ENCODE measurements around the gene XIRP1. TPM values are rescaled to one million over a fixed set of nuclear protein-coding genes. Genes with fewer than 3 reads are reported as not detected.

XIRP1 gene
- total RNA-seq, 1 donor from 2014 or later: 0.10 TPM

- Mint-ChIP-seq H3K4me3 (ENCODE audit: unreplicated experiment) (peak overlapping the region; percentile 64), H3K4me1 (ENCODE audit: low read depth) (peaks cover 28% of the 10 kb centered on the region), H3K27ac (ENCODE audit: unreplicated experiment) (peak overlapping the region; percentile 78), H3K9me3 (ENCODE audit: low read depth) (no peaks in the 10 kb centered on the region), H3K27me3 (ENCODE audit: low read depth) (no peaks in the 10 kb centered on the region), H3K36me3 (ENCODE audit: low read depth) (no peaks in the 10 kb centered on the region)
- TF ChIP-seq CTCF (IDR thresholded peaks at IDR 0.05): no peak
- no peak for DNase-seq (ENCODE audit: low spot score)
Observed at GRCh38 chr3:39178553-39178952, 13.8 kb downstream of the XIRP1 start.

GRCh38 chr3:39177708-39178332, 14.6 kb downstream of the XIRP1 start:
- Mint-ChIP-seq H3K4me3 (ENCODE audit: unreplicated experiment) (peak overlapping the region; percentile 64), H3K36me3 (ENCODE audit: low read depth) (no peaks in the 10 kb centered on the region), H3K9me3 (ENCODE audit: low read depth) (no peaks in the 10 kb centered on the region), H3K27ac (ENCODE audit: unreplicated experiment) (peak overlapping the region; percentile 96), H3K27me3 (ENCODE audit: low read depth) (no peaks in the 10 kb centered on the region), H3K4me1 (ENCODE audit: low read depth) (peaks cover 28% of the 10 kb centered on the region)
- TF ChIP-seq CTCF (IDR thresholded peaks at IDR 0.05): no peak
- no peak for DNase-seq (ENCODE audit: low spot score)

- Mint-ChIP-seq H3K4me3 (ENCODE audit: unreplicated experiment) (no peak overlapping the region), H3K4me1 (ENCODE audit: low read depth) (peaks cover 26% of the 10 kb centered on the region), H3K27ac (ENCODE audit: unreplicated experiment) (peak overlapping the region; percentile 19), H3K27me3 (ENCODE audit: low read depth) (no peaks in the 10 kb centered on the region), H3K36me3 (ENCODE audit: low read depth) (no peaks in the 10 kb centered on the region), H3K9me3 (ENCODE audit: low read depth) (no peaks in the 10 kb centered on the region)
- DNase-seq (ENCODE audit: low spot score): no peak
- no peak for TF ChIP-seq CTCF (IDR thresholded peaks at IDR 0.05)
Observed at GRCh38 chr3:39176025-39176714, 16.2 kb downstream of the XIRP1 start.

GRCh38 chr3:39173318-39174125, 18.9 kb downstream of the XIRP1 start:
- DNase-seq (ENCODE audit: low spot score): no peak
- peaks cover 11% of the 10 kb centered on the region for H3K4me1 Mint-ChIP-seq (ENCODE audit: low read depth)

More at GRCh38 chr3:39173318-39174125, 18.9 kb downstream of the XIRP1 start:
- no peak overlapping the region for H3K27ac Mint-ChIP-seq (ENCODE audit: unreplicated experiment)
- no peak overlapping the region for H3K4me3 Mint-ChIP-seq (ENCODE audit: unreplicated experiment)
- no peaks in the 10 kb centered on the region for H3K27me3 Mint-ChIP-seq (ENCODE audit: low read depth)
- H3K9me3 Mint-ChIP-seq (ENCODE audit: low read depth): no peaks in the 10 kb centered on the region
- TF ChIP-seq CTCF (IDR thresholded peaks at IDR 0.05): no peak
- H3K36me3 Mint-ChIP-seq (ENCODE audit: low read depth): no peaks in the 10 kb centered on the region

All from chondrocyte (in vitro differentiated cells).